CD4-positive, alpha-beta T cell treated with Interferon gamma for 1 hour (primary cell): ENCODE results near the gene HNRNPCL4.
"Not testable (repeated sequence)": the region's sequence is repeated elsewhere in the genome, so short reads cannot be mapped to it uniquely, and the experiment has no call there.

ENCODE experiments used
- DNase-seq: peaks from one replicate; pipeline ENCODE4 v3.0.0-alpha.2; 2020

The HNRNPCL4 gene

GRCh38 chr1:13165531-13165930 lies at the start of gene HNRNPCL4:
TSS of gene HNRNPCL4 (minus strand) at chr1:13165631. CDS start at chr1:13165467, 164 bp downstream.
- DNase-seq = not testable (repeated sequence)

- not testable (repeated sequence) for DNase-seq
Observed at GRCh38 chr1:13208712-13209111, 43.3 kb upstream of the HNRNPCL4 start.

GRCh38 chr1:13201309-13201708 lies 35.9 kb upstream of the HNRNPCL4 start, which contains the start of gene PRAMEF13:
TSS of gene PRAMEF13 (minus strand) at chr1:13201409. CDS start at chr1:13199589, 1,820 bp downstream.
- not testable (repeated sequence) for DNase-seq

GRCh38 chr1:13171548-13171947 lies 6.1 kb upstream of the HNRNPCL4 start, which contains the start of gene PRAMEF9:
TSS of gene PRAMEF9 (plus strand) at chr1:13171848. CDS start at chr1:13175281, 3,433 bp downstream.
- not testable (repeated sequence) for DNase-seq

GRCh38 chr1:13155909-13156308 lies 9.5 kb downstream of the HNRNPCL4 start, which contains the start of gene PRAMEF26:
TSS of gene PRAMEF26 (minus strand) at chr1:13156009. CDS start at chr1:13153095, 2,914 bp downstream.
- not testable (repeated sequence) for DNase-seq

- DNase-seq = not testable (repeated sequence)
Observed at GRCh38 chr1:13116754-13117153, 48.7 kb downstream of the HNRNPCL4 start, which contains the start of gene HNRNPCL2. TSS of gene HNRNPCL2 (minus strand) at chr1:13116854. CDS start at chr1:13116400, 454 bp downstream.
